GM18499 (cell line): ENCODE data around the gene C1QTNF12.

ENCODE experiments used
- ATAC-seq: cut with Tn5 transposase; IDR thresholded peaks from one replicate; pipeline ENCODE4 v1.9.1; 2021; ENCODE audit warnings: moderate number of reproducible peaks; ENCODE audit not compliant: insufficient read depth, unreplicated experiment

C1QTNF12 gene

GRCh38 chr1:1282998-1283397, 36.5 kb upstream of the C1QTNF12 start:
- ATAC-seq, result no peak

- ATAC-seq, result no peak
These were observed 35.2 kb upstream of the C1QTNF12 start for GRCh38 chr1:1281533-1282321.

GRCh38 chr1:1280782-1281481, 34.4 kb upstream of the C1QTNF12 start:
- no peak for ATAC-seq

- no peak for ATAC-seq
These were observed 32.5 kb upstream of the C1QTNF12 start for GRCh38 chr1:1279028-1279427.

- ATAC-seq, result no peak
These were observed 32.1 kb upstream of the C1QTNF12 start for GRCh38 chr1:1278620-1279019.

- ATAC-seq, result no peak
These were observed 29.3 kb upstream of the C1QTNF12 start for GRCh38 chr1:1275836-1276235.

GRCh38 chr1:1274931-1275431, 28.5 kb upstream of the C1QTNF12 start:
- no peak for ATAC-seq

GRCh38 chr1:1274299-1274930, 27.9 kb upstream of the C1QTNF12 start:
- ATAC-seq, result no peak

- no peak for ATAC-seq
These were observed 27.2 kb upstream of the C1QTNF12 start, which contains the start of gene UBE2J2 for GRCh38 chr1:1273512-1274298. UBE2J2 (minus strand) TSS chr1:1273854; CDS start chr1:1267992, 5,862 bp downstream.

- no peak for ATAC-seq
These were observed 26.6 kb upstream of the C1QTNF12 start for GRCh38 chr1:1273209-1273511.

- ATAC-seq, result no peak
These were observed 26.1 kb upstream of the C1QTNF12 start for GRCh38 chr1:1272341-1273208.

- no peak for ATAC-seq
These were observed 24.3 kb upstream of the C1QTNF12 start for GRCh38 chr1:1270813-1271212.

- no peak for ATAC-seq
These were observed 21.8 kb upstream of the C1QTNF12 start for GRCh38 chr1:1268284-1268682.

GRCh38 chr1:1267488-1268283, 21.2 kb upstream of the C1QTNF12 start:
- ATAC-seq, result no peak

- no peak for ATAC-seq
These were observed 18.3 kb upstream of the C1QTNF12 start for GRCh38 chr1:1264868-1265272.

- ATAC-seq, result no peak
These were observed 17.5 kb upstream of the C1QTNF12 start for GRCh38 chr1:1264026-1264425.

GRCh38 chr1:1262758-1263157, 16.2 kb upstream of the C1QTNF12 start:
- no peak for ATAC-seq

- no peak for ATAC-seq
These were observed 15.5 kb upstream of the C1QTNF12 start for GRCh38 chr1:1262071-1262470.
